DOHH2 (cell line): ENCODE data around the gene CFAP58.

Experiments used
- H3F3A ChIP-seq: fragments of 200-600 bp; sonication (generic), shearing (Covaris generic); 2 replicates; pipeline ENCODE4 v1.6.0; 2016; ENCODE audit warnings: antibody characterized with exemption, mild to moderate bottlenecking; ENCODE audit not compliant: control insufficient read depth, insufficient read depth
- H3K27ac ChIP-seq: fragments of 200-600 bp; sonication (generic); 2 replicates; pipeline ENCODE4 v1.5.1; 2014; ENCODE audit warnings: low read depth, mild to moderate bottlenecking, low read length, moderate library complexity
- H3K27me3 ChIP-seq: fragments of 200-600 bp; sonication (generic); 2 replicates; pipeline ENCODE4 v1.6.1; 2014; ENCODE audit warnings: mild to moderate bottlenecking, low read length, mixed read lengths; ENCODE audit not compliant: control insufficient read depth
- H3K36me3 ChIP-seq: fragments of 200-600 bp; sonication (generic); 2 replicates; pipeline ENCODE4 v1.6.1; 2014; ENCODE audit warnings: mild to moderate bottlenecking, low read length, moderate library complexity, mixed read lengths; ENCODE audit not compliant: control insufficient read depth
- H3K4me1 ChIP-seq: fragments of 200-600 bp; sonication (generic); 2 replicates; pipeline ENCODE4 v1.6.1; 2014; ENCODE audit warnings: mild to moderate bottlenecking, low read length, mixed read lengths; ENCODE audit not compliant: control insufficient read depth
- H3K4me2 ChIP-seq: fragments of 200-600 bp; sonication (generic); 2 replicates; pipeline ENCODE4 v1.6.0; 2014; ENCODE audit warnings: mild to moderate bottlenecking, low read length, moderate library complexity
- H3K4me3 ChIP-seq: fragments of 200-600 bp; sonication (generic); 2 replicates; pipeline ENCODE4 v1.5.1; 2014; ENCODE audit warnings: mild to moderate bottlenecking, low read length, mixed read lengths
- H3K79me2 ChIP-seq: fragments of 200-600 bp; sonication (generic); 2 replicates; pipeline ENCODE4 v1.6.1; 2014; ENCODE audit warnings: mild to moderate bottlenecking, low read length, mixed read lengths; ENCODE audit not compliant: control insufficient read depth
- H3K9me2 ChIP-seq: fragments of 200-600 bp; sonication (generic); replicated peaks from 2 replicates; pipeline ENCODE4 v1.6.1; 2014; ENCODE audit warnings: mild to moderate bottlenecking, low read length, mixed read lengths; ENCODE audit not compliant: control insufficient read depth
- H3K9me3 ChIP-seq: fragments of 200-600 bp; sonication (generic); 2 replicates; pipeline ENCODE4 v1.6.1; 2014; ENCODE audit warnings: antibody characterized with exemption, low read length, mixed read lengths; ENCODE audit not compliant: control insufficient read depth, insufficient read depth
- H4K20me1 ChIP-seq: fragments of 200-600 bp; sonication (generic); 2 replicates; pipeline ENCODE4 v1.6.0; 2014; ENCODE audit warnings: low read depth, mild to moderate bottlenecking, antibody characterized with exemption, low read length, moderate library complexity; ENCODE audit not compliant: control insufficient read depth, insufficient read depth
- CTCF ChIP-seq: fragments of 200-600 bp; sonication (generic); IDR thresholded peaks from one replicate; pipeline ENCODE4 v1.5.1; 2014; ENCODE audit warnings: antibody characterized with exemption, mild to moderate bottlenecking, low read depth, low read length; ENCODE audit not compliant: poor library complexity, severe bottlenecking
- EZH2phosphoT487 ChIP-seq: fragments of 200-600 bp; sonication (generic); IDR thresholded peaks from 2 replicates; pipeline ENCODE4 v1.6.1; 2017; ENCODE audit warnings: borderline replicate concordance, mild to moderate bottlenecking, antibody characterized with exemption, low read length, moderate library complexity, mixed read lengths

The CFAP58 gene

GRCh38 chr10:104327745-104328645, 25.6 kb upstream of the CFAP58 start:
- Histone ChIP-seq H3F3A (peaks cover 3% of the 10 kb centered on the region; the same call in 1 of the 2 replicates), H3K36me3 (peaks cover 3% of the 10 kb centered on the region; the same call in 1 of the 2 replicates), H4K20me1 (peaks cover 31% of the 10 kb centered on the region), H3K4me1 (peaks cover 61% of the 10 kb centered on the region), H3K27me3 (no peaks in the 10 kb centered on the region), H3K9me3 (no peaks in the 10 kb centered on the region), H3K27ac (no peak overlapping the region), H3K9me2 (no peaks in the 10 kb centered on the region), H3K79me2 (peaks cover 100% of the 10 kb centered on the region), H3K4me2 (peak overlapping the region; percentile 56; the same call in 1 of the 2 replicates), H3K4me3 (no peak overlapping the region)
- no peak for TF ChIP-seq CTCF
- TF ChIP-seq EZH2phosphoT487, result no peak

GRCh38 chr10:104328646-104328895, 25.1 kb upstream of the CFAP58 start:
- Histone ChIP-seq H3K79me2 (peaks cover 100% of the 10 kb centered on the region), H3K27me3 (no peaks in the 10 kb centered on the region), H3K9me3 (no peaks in the 10 kb centered on the region), H3K4me1 (peaks cover 56% of the 10 kb centered on the region), H3F3A (peaks cover 3% of the 10 kb centered on the region; the same call in 1 of the 2 replicates), H3K27ac (no peak overlapping the region), H3K4me3 (no peak overlapping the region), H3K9me2 (no peaks in the 10 kb centered on the region), H3K36me3 (peaks cover 3% of the 10 kb centered on the region; the same call in 1 of the 2 replicates), H4K20me1 (peaks cover 29% of the 10 kb centered on the region), H3K4me2 (peak overlapping the region; percentile 56)
- no peak for TF ChIP-seq CTCF
- TF ChIP-seq EZH2phosphoT487, result no peak

GRCh38 chr10:104328896-104329710, 24.5 kb upstream of the CFAP58 start:
- Histone ChIP-seq H3K36me3 (peaks cover 4% of the 10 kb centered on the region; the same call in 1 of the 2 replicates), H3K27ac (no peak overlapping the region), H3K4me1 (peaks cover 50% of the 10 kb centered on the region), H4K20me1 (peaks cover 29% of the 10 kb centered on the region), H3F3A (peaks cover 3% of the 10 kb centered on the region; the same call in 1 of the 2 replicates), H3K27me3 (no peaks in the 10 kb centered on the region), H3K9me2 (no peaks in the 10 kb centered on the region), H3K4me2 (peak overlapping the region; percentile 56), H3K4me3 (peak overlapping the region; percentile 9; the same call in 1 of the 2 replicates), H3K79me2 (peaks cover 100% of the 10 kb centered on the region), H3K9me3 (no peaks in the 10 kb centered on the region)
- no peak for TF ChIP-seq CTCF
- no peak for TF ChIP-seq EZH2phosphoT487
